Measurements from ENCODE around the gene TECPR2.

- TF ChIP-seq CTCF (IDR thresholded peaks at IDR 0.05) (no peak), POLR2A (IDR thresholded peaks at IDR 0.05) (no peak)
Observed at GRCh38 chr14:102464846-102465341, 102.2 kb downstream of the TECPR2 start.
